PFSK-1 (cell line): ENCODE results near the gene IRF5.

ENCODE experiments used
- FOXP2 ChIP-seq: optimal IDR thresholded peaks from 2 replicates; pipeline ENCODE3; 2011; ENCODE audit warnings: borderline replicate concordance, control low read depth, inconsistent platforms; ENCODE audit not compliant: insufficient read depth; ENCODE audit errors: extremely low read length, extremely low read depth
- POLR2AphosphoS5 ChIP-seq: IDR thresholded peaks from 2 replicates; pipeline ENCODE4 v1.6.1; 2012; ENCODE audit warnings: low read depth, mild to moderate bottlenecking, control low read depth, low read length, moderate library complexity
- REST ChIP-seq, 2 experiments: IDR thresholded peaks; 2 replicates each; pipeline versions ENCODE4 v1.6.1 to v1.8.0; 2011 to 2012; ENCODE audit warnings: low read depth in 2 of 2, low read length in 2 of 2, control low read depth in 1 of 2, inconsistent platforms in 1 of 2, mild to moderate bottlenecking in 1 of 2, moderate library complexity in 1 of 2; ENCODE audit not compliant: insufficient read depth in 1 of 2
- SIN3A ChIP-seq: IDR thresholded peaks from 2 replicates; pipeline ENCODE4 v1.6.1; 2012; ENCODE audit warnings: mild to moderate bottlenecking, low read length, moderate library complexity, borderline replicate concordance; ENCODE audit not compliant: insufficient read depth
- TAF1 ChIP-seq: IDR thresholded peaks from 2 replicates; pipeline ENCODE4 v1.6.1; 2012; ENCODE audit warnings: low read length, control low read depth, borderline replicate concordance; ENCODE audit not compliant: insufficient read depth

The IRF5 gene

GRCh38 chr7:128911423-128912031 is 26.2 kb upstream of the IRF5 start:
- TF ChIP-seq POLR2AphosphoS5 (no peak), TAF1 (no peak), FOXP2 (no peak), SIN3A (no peak), REST (IDR thresholded peaks at IDR 0.05; ENCODE audit: insufficient read depth in 1 of 2, low read depth in 2 of 2, low read length in 2 of 2) (no peak)

GRCh38 chr7:128912281-128912680 is 25.4 kb upstream of the IRF5 start:
- TF ChIP-seq SIN3A (no peak), POLR2AphosphoS5 (no peak), TAF1 (no peak), FOXP2 (no peak)

DNA sequence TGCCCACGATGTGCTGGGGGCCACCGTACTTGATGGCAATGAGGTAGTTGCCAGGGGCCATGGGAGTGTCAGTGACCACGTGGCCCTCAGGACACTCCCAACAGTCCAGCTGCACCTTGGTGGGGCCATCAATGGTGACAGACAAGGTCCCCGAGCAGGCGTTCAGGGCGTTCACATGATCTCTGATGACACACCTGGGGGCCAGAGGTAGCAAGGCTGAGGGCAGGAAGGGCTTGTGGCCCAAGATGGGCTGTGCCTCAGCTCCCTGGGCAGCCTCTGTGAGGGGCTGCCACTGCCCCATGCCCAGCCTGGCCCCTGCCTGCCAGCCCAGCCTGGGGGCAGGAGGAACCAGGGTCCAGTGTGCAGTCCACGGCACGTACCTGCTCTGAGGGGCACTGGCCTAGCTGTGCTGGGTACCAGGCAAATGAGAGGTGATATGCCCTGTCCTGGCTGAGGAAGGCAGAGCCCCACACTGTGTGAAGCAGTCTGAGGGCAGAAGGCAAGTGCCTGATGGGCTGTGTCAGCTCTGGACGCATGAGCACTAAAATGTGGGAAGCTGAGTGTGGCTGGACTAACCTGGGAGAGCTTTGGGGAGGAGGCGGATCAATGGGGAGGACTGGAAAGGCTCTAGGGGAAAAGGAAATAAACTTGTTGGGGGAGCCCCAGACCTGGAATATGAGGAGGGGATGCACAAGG is 23.7 kb upstream of the IRF5 start:
- TF ChIP-seq FOXP2: no peak
- TF ChIP-seq TAF1: no peak
- no peak for TF ChIP-seq REST (IDR thresholded peaks at IDR 0.05; ENCODE audit: insufficient read depth in 1 of 2, low read depth in 2 of 2, low read length in 2 of 2)
- no peak for TF ChIP-seq POLR2AphosphoS5

DNA sequence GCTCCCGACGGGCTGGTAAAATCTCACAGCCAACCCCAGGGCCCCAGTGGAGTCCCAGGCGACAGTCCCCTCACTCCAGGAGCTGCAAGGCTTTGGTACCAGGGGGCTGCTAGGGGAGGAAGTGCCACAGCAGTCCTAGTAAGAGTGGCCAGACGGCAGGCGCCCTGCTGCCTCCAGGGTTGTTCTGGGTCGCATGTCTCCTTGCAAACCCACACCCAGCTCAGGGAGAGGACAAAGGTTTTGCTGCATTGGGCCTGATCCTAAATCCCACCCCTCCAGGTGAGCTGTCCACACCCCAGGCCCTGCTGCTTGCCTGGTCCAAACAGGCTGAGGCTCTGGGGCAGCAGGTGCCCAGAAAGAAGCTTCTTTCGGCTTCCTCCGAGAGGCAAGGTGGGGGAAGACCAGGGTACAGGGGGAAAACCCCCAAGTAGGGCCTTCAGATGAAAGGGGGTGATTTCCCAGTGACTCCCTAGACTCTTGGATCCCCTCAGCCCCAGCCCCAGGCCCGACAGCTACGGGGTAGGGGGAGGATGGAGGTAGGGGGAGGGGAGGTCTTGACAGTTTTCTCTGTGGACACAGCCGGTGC is 23.1 kb upstream of the IRF5 start:
- TF ChIP-seq POLR2AphosphoS5: no peak
- TF ChIP-seq SIN3A: no peak
- no peak for TF ChIP-seq TAF1
- TF ChIP-seq FOXP2: no peak
- TF ChIP-seq REST (IDR thresholded peaks at IDR 0.05; ENCODE audit: insufficient read depth in 1 of 2, low read depth in 2 of 2, low read length in 2 of 2): no peak

- TF ChIP-seq REST (IDR thresholded peaks at IDR 0.05; ENCODE audit: insufficient read depth in 1 of 2, low read depth in 2 of 2, low read length in 2 of 2) (no peak), TAF1 (no peak), SIN3A (no peak), POLR2AphosphoS5 (no peak), FOXP2 (no peak)
Observed at GRCh38 chr7:128915271-128915819, 22.4 kb upstream of the IRF5 start.
